SW480 (cell line): ENCODE measurements around the gene NCAPD2.
A peak's percentile ranks its signal among the peaks of the same experiment; 100 is the strongest.
"Not testable (repeated sequence)": the region's sequence is repeated elsewhere in the genome, so short reads cannot be mapped to it uniquely, and the experiment has no call there.

Experiments
- DNase-seq: peaks from one replicate; pipeline ENCODE4 v3.0.0-alpha.2; 2016; ENCODE audit warnings: low spot score

The NCAPD2 gene

DNA sequence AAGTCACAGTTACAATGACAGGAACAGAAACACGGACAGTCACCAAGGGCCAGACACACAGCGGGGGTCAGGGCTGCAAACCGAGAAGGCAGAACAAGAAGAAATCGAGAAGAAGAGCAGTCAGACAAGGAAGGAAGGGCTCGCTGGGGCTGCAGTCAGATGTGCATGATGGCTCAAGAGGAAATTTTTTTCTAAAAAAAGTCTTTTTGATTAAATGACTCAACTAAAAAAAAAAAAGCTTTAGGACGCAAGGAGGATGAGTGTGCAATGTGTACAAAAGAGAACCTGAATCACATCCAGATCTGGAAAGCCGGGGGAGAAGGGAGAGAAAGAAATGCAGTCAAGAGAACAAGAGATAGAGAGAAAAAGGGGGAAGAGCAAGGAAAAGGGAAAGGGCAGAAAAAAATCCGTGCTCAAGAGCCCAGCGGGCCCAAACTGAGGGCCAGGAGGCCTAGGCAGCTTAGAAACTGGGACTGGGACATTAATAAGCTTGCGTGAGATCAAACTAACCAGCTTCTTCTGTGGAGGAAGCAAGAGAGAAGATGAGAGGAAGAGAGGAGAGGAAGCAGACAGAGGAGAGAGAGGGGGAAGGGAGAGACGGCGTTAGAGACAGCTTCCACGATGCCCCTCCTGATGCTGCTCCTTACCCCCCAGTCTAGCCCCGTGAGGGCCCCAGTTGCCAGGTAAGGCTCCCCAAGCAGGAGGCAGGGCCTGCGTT is 55.2 kb downstream of the NCAPD2 start:
- no peak for DNase-seq

- DNase-seq, result no peak
Measured at GRCh38 chr12:6549684-6550151, 55.8 kb downstream of the NCAPD2 start.

GRCh38 chr12:6550294-6551062 is 56.6 kb downstream of the NCAPD2 start:
- no peak for DNase-seq

DNA sequence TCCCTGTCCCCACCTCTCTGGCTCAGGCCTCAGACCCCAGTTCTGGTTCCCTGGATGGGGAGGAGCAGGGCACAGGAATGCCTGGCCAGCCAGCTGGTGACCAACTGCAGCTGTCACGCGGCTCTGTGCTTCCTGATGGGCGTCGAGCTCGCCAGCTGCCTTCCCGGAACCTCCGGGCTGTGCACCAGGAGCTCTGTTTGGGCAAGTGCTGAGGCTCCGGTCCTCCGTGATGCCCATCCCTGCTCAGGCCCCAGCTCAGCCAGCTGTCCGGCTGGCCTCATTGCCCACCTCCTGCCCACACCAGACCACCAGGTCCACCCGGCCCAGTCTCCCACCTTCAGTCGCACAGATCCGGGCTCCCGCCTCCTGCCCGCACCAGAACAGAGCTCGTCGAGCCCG is 57.2 kb downstream of the NCAPD2 start:
- no peak for DNase-seq

DNA sequence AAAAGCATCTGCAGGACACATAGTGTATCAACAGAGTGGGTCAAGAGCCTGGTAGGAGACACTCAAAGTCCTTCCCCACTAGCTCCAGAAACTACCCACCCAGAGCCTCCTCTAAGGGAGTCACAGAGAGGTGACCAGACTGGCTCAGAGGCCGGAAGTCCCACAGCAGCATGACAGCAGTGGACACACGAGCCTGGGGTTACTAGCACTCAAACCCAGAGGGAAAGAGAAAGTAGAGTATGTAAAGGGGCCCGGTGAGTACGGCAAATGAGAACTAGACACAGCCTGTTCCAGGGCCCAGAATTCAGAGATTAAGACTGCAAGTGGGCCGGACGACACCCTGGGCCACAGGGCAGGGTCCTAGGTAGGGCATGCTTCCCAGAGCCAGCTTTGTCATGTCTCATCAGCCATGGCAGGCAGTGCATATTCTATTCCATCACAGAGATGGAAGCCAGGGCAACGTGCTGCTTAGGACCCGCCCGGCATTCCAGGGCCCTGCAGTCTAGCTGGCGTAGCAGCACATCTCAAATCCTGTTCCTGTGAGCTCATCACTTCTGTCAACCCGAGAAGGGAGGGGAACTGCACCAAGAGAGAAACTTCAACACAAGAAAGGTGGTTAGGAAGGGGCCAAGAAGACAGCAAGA is 57.7 kb downstream of the NCAPD2 start:
- no peak for DNase-seq

DNA sequence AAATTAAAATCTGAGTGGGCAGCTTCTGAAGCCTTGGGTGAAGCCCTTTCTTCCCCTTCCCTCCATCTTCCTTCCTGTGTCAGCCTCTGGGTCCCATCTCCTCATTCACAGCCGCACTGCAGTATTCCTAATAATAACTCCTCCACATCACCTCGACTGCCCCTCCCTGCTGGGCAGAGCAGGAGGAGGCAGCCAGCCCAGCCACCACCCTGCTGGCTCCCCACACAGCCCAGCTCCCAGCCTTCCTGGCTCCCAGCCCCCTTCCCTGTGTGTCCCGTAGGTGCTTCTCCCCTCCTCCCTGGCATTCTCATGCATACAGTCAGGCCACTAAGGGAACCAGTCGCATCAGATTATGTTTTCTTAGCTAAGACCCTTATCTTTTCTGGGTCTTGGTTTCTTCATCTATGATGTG is 58.2 kb downstream of the NCAPD2 start:
- no peak for DNase-seq

DNA sequence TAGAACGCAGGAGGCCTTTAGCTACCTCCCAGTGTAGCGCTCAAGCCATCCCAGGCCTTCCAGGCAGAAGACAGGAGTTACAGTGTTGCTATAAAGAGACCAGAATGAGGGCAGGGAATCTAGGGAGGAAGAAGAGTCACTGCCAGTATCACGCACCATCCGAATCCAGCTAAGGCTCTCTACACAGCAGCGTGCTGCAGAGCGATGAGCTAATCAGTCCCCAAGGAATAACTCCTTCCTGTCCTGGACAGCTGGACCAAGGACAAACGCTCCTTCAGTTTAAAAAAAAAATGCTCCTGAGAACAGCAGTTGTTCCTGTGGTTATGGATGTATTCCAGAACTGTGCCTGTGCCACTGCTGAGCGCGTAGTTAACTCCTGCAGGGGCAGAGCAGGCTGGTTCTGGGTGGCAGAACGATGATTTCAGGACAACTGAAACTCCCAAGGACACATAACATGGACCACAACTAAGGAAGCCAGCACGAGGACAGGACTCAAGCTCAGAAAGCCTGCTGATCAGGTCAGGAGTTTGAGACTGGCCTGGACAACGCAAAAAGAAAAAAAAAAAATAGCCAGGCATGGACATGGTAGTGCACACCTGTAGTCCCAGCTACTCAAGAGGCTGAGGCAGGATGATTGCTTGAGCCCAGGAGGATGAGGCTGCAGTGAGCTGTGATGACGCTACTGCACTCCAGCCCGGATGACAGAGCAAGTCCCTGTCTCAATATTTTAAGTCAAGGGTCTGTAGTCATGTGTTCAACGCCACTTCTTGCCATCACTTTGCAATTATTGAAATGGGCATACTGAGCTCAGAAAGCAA is 59.4 kb downstream of the NCAPD2 start:
- no peak for DNase-seq

- peak; percentile 67 for DNase-seq
Measured at GRCh38 chr12:6554168-6555017, 60.5 kb downstream of the NCAPD2 start.

DNA sequence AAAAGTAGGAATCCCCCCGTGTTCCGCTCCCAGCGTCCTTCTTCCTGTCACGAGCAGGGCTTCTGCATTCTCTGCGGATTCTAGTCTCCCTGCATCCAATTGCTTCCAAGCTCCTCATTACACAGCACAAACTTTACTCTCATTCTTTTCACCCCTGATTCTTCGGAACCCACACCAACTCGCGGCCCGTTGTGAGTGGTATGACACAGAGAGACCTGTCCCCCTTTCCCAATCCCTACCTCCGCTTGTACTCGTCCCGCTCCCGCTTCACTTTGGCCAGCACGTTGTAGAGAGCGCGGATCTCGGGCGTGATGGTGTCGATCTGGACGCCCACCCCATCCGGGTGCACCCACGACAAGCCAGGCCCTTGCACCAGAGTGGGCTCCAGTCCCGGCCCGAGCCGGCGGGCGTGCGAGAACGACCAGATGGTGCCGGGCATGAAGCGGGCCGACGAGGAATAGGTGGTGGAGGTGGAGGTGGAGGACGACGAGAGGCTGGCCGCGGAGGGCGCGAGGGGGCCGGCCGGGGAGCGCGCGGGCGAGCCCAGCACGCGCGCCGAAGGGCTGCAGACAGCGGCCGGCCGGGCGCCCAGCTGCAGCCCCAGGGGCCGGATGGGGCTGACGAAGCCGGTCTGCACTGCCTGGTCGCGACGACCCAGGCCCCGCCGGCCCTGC is 61.3 kb downstream of the NCAPD2 start:
- no peak for DNase-seq

DNA sequence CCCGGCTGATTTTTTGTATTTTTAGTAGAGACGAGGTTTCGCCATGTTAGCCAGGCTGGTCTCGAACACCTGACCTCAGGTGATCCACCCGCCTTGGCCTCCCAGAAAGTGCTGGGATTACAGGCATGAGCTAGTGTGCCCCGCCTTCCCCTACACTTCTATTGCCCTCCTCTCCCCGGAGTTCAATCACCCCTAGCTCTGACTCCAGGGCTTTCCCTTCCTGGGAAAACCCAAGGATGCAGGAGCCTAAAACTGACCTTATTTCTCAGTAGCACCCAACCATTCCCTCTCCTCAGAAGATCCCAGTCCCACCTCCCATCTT is 62.6 kb downstream of the NCAPD2 start:
- not testable (repeated sequence) for DNase-seq

- DNase-seq, result no peak
Measured at GRCh38 chr12:6556857-6557256, 63.0 kb downstream of the NCAPD2 start.

- DNase-seq, result peak; percentile 57
Measured at GRCh38 chr12:6558014-6558760, 64.3 kb downstream of the NCAPD2 start.

GRCh38 chr12:6559500-6559899 is 65.6 kb downstream of the NCAPD2 start:
- no peak for DNase-seq

DNA sequence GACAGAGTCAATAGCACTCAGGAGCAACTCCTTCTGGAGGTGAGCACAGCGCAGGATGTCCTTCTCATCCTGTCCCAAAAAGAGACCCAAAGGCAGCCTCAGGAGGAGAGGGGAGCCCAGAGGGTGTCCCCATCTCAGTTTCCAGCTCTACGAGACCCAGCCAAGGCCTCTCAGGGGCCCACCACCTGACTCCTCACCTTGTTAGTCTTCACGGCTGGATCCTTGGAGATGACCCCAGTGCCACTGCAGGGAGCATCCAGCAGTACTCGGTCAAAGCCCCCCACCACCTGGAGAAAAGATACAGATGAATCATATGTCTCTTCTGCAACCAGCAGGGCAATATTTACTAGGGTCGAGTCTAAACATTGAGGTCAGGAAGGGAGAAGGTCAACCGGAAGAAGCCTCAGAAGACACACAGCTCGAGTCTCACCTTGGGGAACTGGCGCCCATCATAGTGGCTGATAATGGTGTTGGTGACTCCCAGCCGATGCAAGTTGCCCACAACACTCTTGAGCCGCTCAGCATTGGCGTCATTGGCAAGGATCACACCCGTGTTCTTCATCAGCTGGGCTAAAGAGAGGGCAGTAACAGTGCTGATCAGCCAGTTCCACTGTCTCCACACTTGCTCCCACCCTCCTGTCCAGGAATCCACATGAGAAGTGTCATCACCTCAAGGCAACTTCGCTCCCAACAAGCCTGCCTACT is 66.8 kb downstream of the NCAPD2 start:
- DNase-seq, result no peak

DNA sequence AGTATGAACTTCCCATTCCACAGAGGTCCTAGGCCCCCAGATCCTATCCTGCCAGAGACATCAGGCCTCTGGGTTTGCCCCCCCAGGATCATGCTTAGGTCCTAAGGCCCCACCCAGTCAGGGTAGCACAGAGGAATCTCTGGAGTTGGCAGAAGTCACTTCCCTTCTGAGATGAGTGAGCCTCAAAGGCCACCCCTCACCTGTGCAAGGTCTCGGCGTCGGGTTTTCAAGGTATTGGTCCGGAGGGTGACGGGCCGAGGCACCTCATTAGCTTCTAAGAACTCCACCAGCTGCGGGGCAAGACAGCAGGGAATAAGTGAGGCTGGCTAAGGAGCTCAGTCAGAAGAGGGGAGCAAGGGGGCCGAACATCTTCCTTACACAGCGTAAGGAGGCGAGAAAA is 69.0 kb downstream of the NCAPD2 start:
- no peak for DNase-seq

- peak; percentile 47 for DNase-seq
Measured at GRCh38 chr12:6563448-6564050, 69.6 kb downstream of the NCAPD2 start.

- no peak for DNase-seq
Measured at GRCh38 chr12:6567112-6567670, 73.3 kb downstream of the NCAPD2 start.

- DNase-seq, result no peak
Measured at GRCh38 chr12:6569312-6569711, 75.4 kb downstream of the NCAPD2 start.

GRCh38 chr12:6569786-6570185 is 75.9 kb downstream of the NCAPD2 start:
- DNase-seq, result no peak
